ENCODE measurements around the gene FAM171A1.

Gene FAM171A1

DNA sequence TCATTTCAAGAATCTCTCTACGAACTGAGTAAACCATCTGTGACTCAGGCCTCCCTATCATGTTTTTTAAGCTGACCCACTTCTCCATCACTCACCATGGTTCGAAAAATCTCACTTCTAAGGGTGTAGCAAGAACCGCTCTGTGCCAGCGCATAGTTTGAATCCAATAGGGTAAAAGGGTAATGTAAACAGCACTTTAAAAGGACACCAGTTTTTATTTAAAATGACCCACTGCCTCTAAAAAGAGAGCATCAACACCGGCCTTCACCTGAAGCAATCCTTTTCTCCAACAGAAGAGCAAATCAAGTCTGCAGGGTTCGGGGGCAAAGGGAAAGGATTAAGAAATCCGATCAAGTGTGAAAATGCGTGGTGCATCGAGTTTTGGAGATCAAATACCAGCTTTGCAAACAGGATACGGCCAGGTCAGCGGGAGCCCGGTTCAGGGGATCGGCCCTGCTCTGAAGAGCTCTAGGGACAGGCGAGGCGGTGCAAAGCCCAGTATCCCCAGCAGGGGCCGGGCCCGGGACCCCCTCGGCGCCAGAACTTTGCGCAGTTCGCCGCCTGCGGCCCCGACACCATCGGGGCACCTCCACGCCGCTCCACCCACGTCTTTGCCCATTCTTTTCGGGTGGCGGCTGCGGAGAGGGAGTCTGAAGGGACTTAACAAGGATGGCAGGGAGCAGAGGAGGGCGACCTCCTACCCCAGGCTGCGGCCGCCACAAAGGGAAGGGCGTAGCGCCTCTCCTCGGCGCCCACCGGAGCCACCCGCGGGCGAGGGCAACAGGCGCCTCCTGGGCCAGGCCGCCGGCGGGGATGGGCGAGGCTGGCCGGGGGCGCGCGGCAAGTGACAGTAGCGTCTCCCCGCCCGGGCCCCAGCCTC, 203.4 kb downstream of the FAM171A1 start:
- Histone ChIP-seq H3K14ac (ENCODE audit: low read length) (no peak overlapping the region), H3K4me1 (ENCODE audit: control insufficient read depth in 2 of 2, insufficient read depth in 1 of 2, low read depth in 1 of 2, low read length in 2 of 2) (peaks cover 5 to 13% of the 10 kb centered on the region in 2 donors), H2AFZ (ENCODE audit: low read length) (peak overlapping the region; percentile 100), H3K18ac (ENCODE audit: low read length) (peak overlapping the region; percentile 99), H3K9ac (ENCODE audit: low read depth, low read length, poor library complexity) (peak overlapping the region; percentile 93), H3K4me2 (ENCODE audit: insufficient read depth, low read length, poor library complexity, severe bottlenecking) (peak overlapping the region; percentile 69), H3K36me3 (replicated peaks in 1 of 2; ENCODE audit: control insufficient read depth in 2 of 2, insufficient read depth in 2 of 2, low read length in 2 of 2) (no peaks in the 10 kb centered on the region), H2BK120ac (ENCODE audit: low read depth, low read length) (no peak overlapping the region), H3K27me3 (ENCODE audit: control insufficient read depth in 3 of 3, insufficient read depth in 3 of 3, low read depth in 1 of 3, low read length in 3 of 3) (no peaks in the 10 kb centered on the region), H2BK12ac (ENCODE audit: low read length) (no peak overlapping the region), H2BK15ac (ENCODE audit: low read length) (no peak overlapping the region), H4K8ac (ENCODE audit: low read depth, low read length) (peak overlapping the region; percentile 48), H3K4ac (ENCODE audit: low read length) (no peak overlapping the region), H3K4me3 (ENCODE audit: low read length in 2 of 2) (peak overlapping the region; percentile 99 to 100), H3K23ac (ENCODE audit: low read depth, low read length, poor library complexity) (peak overlapping the region; percentile 98), H3K9me3 (replicated peaks in 1 of 2; ENCODE audit: control insufficient read depth in 2 of 2, insufficient read depth in 1 of 2, low read depth in 1 of 2, low read length in 2 of 2) (no peaks in the 10 kb centered on the region), H3K79me1 (ENCODE audit: low read depth, low read length) (peaks cover 3% of the 10 kb centered on the region), H4K91ac (ENCODE audit: low read depth, low read length, poor library complexity) (no peak overlapping the region), H3K27ac (replicated peaks; ENCODE audit: low read length) (peak overlapping the region; percentile 67), H2AK5ac (ENCODE audit: low read depth, low read length) (no peak overlapping the region), H2BK5ac (ENCODE audit: low read length) (no peak overlapping the region)
- no CpG with 5 or more reads among the region's 54 CpGs for WGBS, 2 donors (ENCODE audit: extremely low coverage in 2 of 2, insufficient read length in 2 of 2, insufficient replicate concordance in 1 of 2)
- peak; percentile 63 for DNase-seq (ENCODE audit: low spot score)

DNA sequence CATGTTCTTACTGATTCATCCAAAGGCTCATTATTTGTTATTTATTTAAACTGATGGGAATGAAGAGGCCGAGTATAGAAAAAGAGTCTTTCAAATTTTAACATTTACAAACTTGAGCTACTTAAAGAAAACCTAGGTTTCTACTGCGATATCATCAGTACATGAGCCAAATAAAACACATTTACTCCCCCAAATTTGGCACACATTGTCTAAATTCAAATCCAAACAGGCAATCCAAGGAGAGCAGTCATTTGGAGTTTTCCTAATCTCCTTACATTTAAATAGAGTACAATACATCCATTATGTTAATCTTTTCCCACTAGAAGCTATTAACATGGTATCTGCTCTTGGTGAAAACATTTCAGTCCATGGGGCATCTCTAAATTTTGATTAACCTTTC, 204.8 kb downstream of the FAM171A1 start:
- Histone ChIP-seq H3K4me1 (ENCODE audit: control insufficient read depth in 2 of 2, insufficient read depth in 1 of 2, low read depth in 1 of 2, low read length in 2 of 2) (peaks cover 5 to 13% of the 10 kb centered on the region in 2 donors), H3K27ac (replicated peaks; ENCODE audit: low read length) (no peak overlapping the region), H3K4me3 (ENCODE audit: low read length in 2 of 2) (no peak overlapping the region), H3K4ac (ENCODE audit: low read length) (no peak overlapping the region), H2BK5ac (ENCODE audit: low read length) (no peak overlapping the region), H3K79me1 (ENCODE audit: low read depth, low read length) (peaks cover 3% of the 10 kb centered on the region), H2AFZ (ENCODE audit: low read length) (no peak overlapping the region), H3K4me2 (ENCODE audit: insufficient read depth, low read length, poor library complexity, severe bottlenecking) (peak overlapping the region; percentile 13), H4K8ac (ENCODE audit: low read depth, low read length) (no peak overlapping the region), H2AK5ac (ENCODE audit: low read depth, low read length) (no peak overlapping the region), H2BK15ac (ENCODE audit: low read length) (no peak overlapping the region), H2BK12ac (ENCODE audit: low read length) (no peak overlapping the region), H3K36me3 (replicated peaks in 1 of 2; ENCODE audit: control insufficient read depth in 2 of 2, insufficient read depth in 2 of 2, low read length in 2 of 2) (no peaks in the 10 kb centered on the region), H3K9me3 (replicated peaks in 1 of 2; ENCODE audit: control insufficient read depth in 2 of 2, insufficient read depth in 1 of 2, low read depth in 1 of 2, low read length in 2 of 2) (no peaks in the 10 kb centered on the region), H3K23ac (ENCODE audit: low read depth, low read length, poor library complexity) (no peak overlapping the region), H3K14ac (ENCODE audit: low read length) (no peak overlapping the region), H3K27me3 (ENCODE audit: control insufficient read depth in 3 of 3, insufficient read depth in 3 of 3, low read depth in 1 of 3, low read length in 3 of 3) (no peaks in the 10 kb centered on the region), H2BK120ac (ENCODE audit: low read depth, low read length) (no peak overlapping the region), H4K91ac (ENCODE audit: low read depth, low read length, poor library complexity) (no peak overlapping the region), H3K18ac (ENCODE audit: low read length) (no peak overlapping the region), H3K9ac (ENCODE audit: low read depth, low read length, poor library complexity) (no peak overlapping the region)
- DNase-seq (ENCODE audit: low spot score), result no peak
- no CpG with 5 or more reads among the region's 2 CpGs for WGBS, 2 donors (ENCODE audit: extremely low coverage in 2 of 2, insufficient read length in 2 of 2, insufficient replicate concordance in 1 of 2)

DNA sequence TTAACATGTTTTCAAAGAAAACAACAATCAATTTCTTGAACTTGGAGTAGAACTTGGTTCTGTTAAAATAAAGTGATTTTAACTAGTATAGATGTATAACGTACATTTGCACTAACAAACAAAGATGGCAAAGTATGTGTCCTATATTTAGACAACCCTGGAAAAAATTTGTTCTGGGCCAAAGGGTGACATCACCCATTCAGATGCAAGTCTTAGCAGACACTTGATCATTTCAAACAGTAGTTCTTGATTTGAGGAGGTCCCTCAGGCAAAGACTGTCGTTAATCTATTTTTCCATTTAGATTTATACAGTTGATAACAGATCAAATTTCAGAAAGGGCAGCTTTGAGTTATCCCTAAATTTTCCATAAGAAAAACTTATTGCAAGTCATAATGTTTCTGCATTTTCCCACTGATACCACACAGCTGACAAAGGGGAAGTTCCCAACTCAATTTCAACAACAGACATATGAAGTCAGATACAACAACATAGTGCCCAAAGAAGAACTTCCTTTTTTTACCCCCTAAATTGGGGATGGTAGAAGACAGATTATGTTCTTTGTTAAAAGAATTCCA, 207.7 kb downstream of the FAM171A1 start:
- WGBS, 2 donors (ENCODE audit: extremely low coverage in 2 of 2, insufficient read length in 2 of 2, insufficient replicate concordance in 1 of 2), result no CpG with 5 or more reads among the region's 2 CpGs
- Histone ChIP-seq H3K9me3 (replicated peaks in 1 of 2; ENCODE audit: control insufficient read depth in 2 of 2, insufficient read depth in 1 of 2, low read depth in 1 of 2, low read length in 2 of 2) (no peaks in the 10 kb centered on the region), H2BK5ac (ENCODE audit: low read length) (no peak overlapping the region), H3K23ac (ENCODE audit: low read depth, low read length, poor library complexity) (no peak overlapping the region), H4K91ac (ENCODE audit: low read depth, low read length, poor library complexity) (no peak overlapping the region), H3K36me3 (replicated peaks in 1 of 2; ENCODE audit: control insufficient read depth in 2 of 2, insufficient read depth in 2 of 2, low read length in 2 of 2) (peaks cover 0 to 6% of the 10 kb centered on the region in 2 donors), H3K4me1 (ENCODE audit: control insufficient read depth in 2 of 2, insufficient read depth in 1 of 2, low read depth in 1 of 2, low read length in 2 of 2) (peaks cover 3 to 8% of the 10 kb centered on the region in 2 donors), H3K4me2 (ENCODE audit: insufficient read depth, low read length, poor library complexity, severe bottlenecking) (no peak overlapping the region), H3K79me1 (ENCODE audit: low read depth, low read length) (peaks cover 9% of the 10 kb centered on the region), H3K14ac (ENCODE audit: low read length) (no peak overlapping the region), H3K4ac (ENCODE audit: low read length) (no peak overlapping the region), H2BK15ac (ENCODE audit: low read length) (no peak overlapping the region), H3K27me3 (ENCODE audit: control insufficient read depth in 3 of 3, insufficient read depth in 3 of 3, low read depth in 1 of 3, low read length in 3 of 3) (no peaks in the 10 kb centered on the region), H3K4me3 (ENCODE audit: low read length in 2 of 2) (no peak overlapping the region), H3K9ac (ENCODE audit: low read depth, low read length, poor library complexity) (no peak overlapping the region), H2AK5ac (ENCODE audit: low read depth, low read length) (no peak overlapping the region), H3K18ac (ENCODE audit: low read length) (no peak overlapping the region), H4K8ac (ENCODE audit: low read depth, low read length) (no peak overlapping the region), H2BK120ac (ENCODE audit: low read depth, low read length) (no peak overlapping the region), H3K27ac (replicated peaks; ENCODE audit: low read length) (no peak overlapping the region), H2AFZ (ENCODE audit: low read length) (no peak overlapping the region), H2BK12ac (ENCODE audit: low read length) (no peak overlapping the region)
- no peak for DNase-seq (ENCODE audit: low spot score)

All from neuronal stem cell (in vitro differentiated cells).